ENCODE measurements around the gene PRKAR1B. TPM values are rescaled to one million over a fixed set of nuclear protein-coding genes. Genes with fewer than 3 reads are reported as not detected.
"Not testable (repeated sequence)": the region's sequence is repeated elsewhere in the genome, so short reads cannot be mapped to it uniquely, and the experiment has no call there.

PRKAR1B gene
- total and polyA plus RNA-seq, 4 experiments from 2014 or later: 6.5 to 16.6 (median 13.7) TPM

DNA sequence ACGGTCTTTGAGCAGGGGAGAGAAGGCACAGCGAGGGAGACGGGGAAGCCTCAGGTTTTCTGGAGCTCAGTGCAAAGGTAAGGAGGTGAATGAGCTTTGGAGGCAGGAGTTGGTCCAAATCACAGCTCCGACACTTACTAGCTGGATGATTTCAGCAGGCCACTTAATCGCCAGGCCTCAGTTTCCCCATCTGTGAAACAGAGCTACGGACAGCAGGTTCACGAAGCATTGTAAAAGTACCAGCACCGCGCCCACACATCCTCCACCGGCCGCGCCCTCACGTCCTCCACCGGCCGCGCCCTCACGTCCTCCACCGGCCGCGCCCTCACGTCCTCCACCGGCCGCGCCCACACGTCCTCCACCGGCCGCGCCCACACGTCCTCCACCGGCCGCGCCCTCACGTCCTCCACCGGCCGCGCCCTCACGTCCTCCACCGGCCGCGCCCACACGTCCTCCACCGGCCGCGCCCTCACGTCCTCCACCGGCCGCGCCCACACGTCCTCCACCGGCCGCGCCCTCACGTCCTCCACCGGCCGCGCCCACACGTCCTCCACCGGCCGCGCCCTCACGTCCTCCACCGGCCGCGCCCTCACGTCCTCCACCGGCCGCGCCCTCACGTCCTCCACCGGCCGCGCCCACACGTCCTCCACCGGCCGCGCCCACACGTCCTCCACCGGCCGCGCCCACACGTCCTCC lies 91.2 kb downstream of the PRKAR1B start:
- H3K4me3 ChIP-seq (ENCODE audit: low read length in 2 of 2); H3K27ac ChIP-seq (ENCODE audit: low read depth, low read length); H3K4me1 ChIP-seq (ENCODE audit: insufficient read depth, low read length); H3K9me3 Mint-ChIP-seq; H3K36me3 ChIP-seq (ENCODE audit: insufficient read depth, low read length); DNase-seq; H3K9me3 ChIP-seq (ENCODE audit: control insufficient read depth in 1 of 2, low read length in 2 of 2); H3K36me3 Mint-ChIP-seq; H3K4me3 Mint-ChIP-seq; H3K27me3 ChIP-seq (ENCODE audit: insufficient read depth, low read length); H3K27me3 Mint-ChIP-seq: not testable (repeated sequence)
- intact Hi-C loops (cut with micrococcal nuclease): loop anchor here (2.0 kb wide), 1 partner anchor 313 kb away; no protein-coding TSS in a partner anchor
- POLR2A ChIA-PET (ENCODE audit: partially characterized antibody): interaction anchor here (0.7 to 1.2 kb wide), 3 partner anchors 18 to 31 kb away, joined by 3 to 4 read pairs (median 4); no protein-coding TSS in a partner anchor
- CTCF ChIA-PET (ENCODE audit: partially characterized antibody): interaction anchor here (1.5 to 5.8 kb wide), 2 partner anchors 283 to 303 kb away, joined by 4 to 37 read pairs; no protein-coding TSS in a partner anchor
- Mint-ChIP-seq H3K4me1 (peaks cover 8 to 20% (median 10%) of the 10 kb centered on the region in 4 donors), H3K27ac (peak overlapping the region in 1 of 7 donors; percentile 52)

DNA sequence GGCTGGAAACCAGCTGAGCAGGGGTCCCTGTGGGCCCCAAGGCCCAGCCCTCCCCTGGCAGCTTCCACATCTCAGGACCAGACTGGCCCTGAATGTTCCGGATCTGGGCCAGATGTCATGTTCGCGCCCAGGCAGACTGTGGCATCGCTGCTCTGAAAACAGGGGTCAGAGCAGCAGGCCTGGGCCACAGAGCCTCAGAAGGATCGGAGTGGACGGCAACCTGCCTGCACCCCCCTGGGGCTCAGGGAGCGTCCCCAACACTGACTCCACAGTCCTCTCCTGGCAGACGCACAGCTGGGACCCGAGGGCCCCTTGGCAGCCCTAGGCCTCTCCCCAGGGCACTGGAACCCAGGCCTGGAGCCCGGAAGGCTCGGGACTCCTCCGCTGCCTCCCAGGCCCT lies 91.9 kb downstream of the PRKAR1B start:
- H3K27ac ChIP-seq (ENCODE audit: low read depth, low read length): no peak overlapping the region
- H3K4me1 ChIP-seq (ENCODE audit: insufficient read depth, low read length): peaks cover 4% of the 10 kb centered on the region
- no peaks in the 10 kb centered on the region for H3K9me3 ChIP-seq (ENCODE audit: control insufficient read depth in 1 of 2, low read length in 2 of 2)
- no peak overlapping the region for H3K4me3 ChIP-seq (ENCODE audit: low read length in 2 of 2)
- no peaks in the 10 kb centered on the region for H3K27me3 Mint-ChIP-seq
- no peaks in the 10 kb centered on the region for H3K36me3 ChIP-seq (ENCODE audit: insufficient read depth, low read length)
- no peak overlapping the region for H3K27ac Mint-ChIP-seq
- H3K27me3 ChIP-seq (ENCODE audit: insufficient read depth, low read length): no peaks in the 10 kb centered on the region
- no peak for DNase-seq
- CTCF ChIA-PET (ENCODE audit: partially characterized antibody): interaction anchor here (5.8 kb wide), 1 partner anchor 303 kb away, joined by 37 read pairs; no protein-coding TSS in a partner anchor
- no peak overlapping the region for H3K4me3 Mint-ChIP-seq
- H3K9me3 Mint-ChIP-seq: peaks cover 0 to 3% (median 0%) of the 10 kb centered on the region in 8 donors
- POLR2A ChIA-PET (ENCODE audit: partially characterized antibody): interaction anchor here (0.7 to 1.2 kb wide), 2 partner anchors 18 to 31 kb away, joined by 4 read pairs; no protein-coding TSS in a partner anchor
- intact Hi-C loops (cut with micrococcal nuclease): no loop called here
- H3K36me3 Mint-ChIP-seq: no peaks in the 10 kb centered on the region
- peaks cover 7 to 14% (median 8%) of the 10 kb centered on the region in 4 donors for H3K4me1 Mint-ChIP-seq

DNA sequence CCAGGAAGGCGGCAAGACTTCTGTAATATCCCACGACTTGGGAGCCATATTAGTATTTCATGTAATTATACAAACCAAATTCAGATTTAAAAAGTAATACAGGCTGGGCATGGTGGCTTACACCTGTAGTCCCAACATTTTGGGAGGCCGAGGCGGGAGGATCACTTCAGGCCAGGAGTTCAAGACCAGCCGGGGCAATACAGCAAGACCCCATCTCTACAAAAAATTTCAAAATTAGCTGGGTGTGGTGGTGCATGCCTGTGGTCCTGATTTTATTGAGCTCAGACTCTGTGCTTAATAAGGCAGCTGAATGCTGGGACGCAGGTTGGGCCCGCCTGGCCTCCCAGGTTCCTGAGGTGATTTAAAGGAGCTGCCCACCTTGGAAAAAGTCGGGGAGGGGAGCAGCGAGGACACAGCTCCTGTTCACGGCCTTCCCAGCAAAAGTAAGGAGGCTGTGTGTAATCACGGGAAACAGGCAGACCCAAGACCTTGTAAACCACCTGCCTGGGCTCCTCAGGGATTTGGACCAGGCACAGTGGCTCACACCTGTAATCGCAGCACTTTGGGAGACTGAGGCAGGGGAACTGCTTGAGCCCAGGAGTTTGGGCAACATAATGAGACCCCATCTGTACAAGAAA lies 93.6 kb downstream of the PRKAR1B start:
- H3K27ac Mint-ChIP-seq: peak overlapping the region in 3 of 7 donors; percentile 4 to 55 (median 36)
- ChIA-PET CTCF (ENCODE audit: partially characterized antibody) (interaction anchor here (1.1 to 5.8 kb wide), 2 partner anchors 301 to 303 kb away, joined by 4 to 37 read pairs; no protein-coding TSS in a partner anchor), POLR2A (ENCODE audit: partially characterized antibody) (interaction anchor here (1.1 kb wide), 1 partner anchor 29 kb away, joined by 3 read pairs; no protein-coding TSS in a partner anchor)
- H3K36me3 Mint-ChIP-seq: no peaks in the 10 kb centered on the region
- no peak overlapping the region for H3K4me3 Mint-ChIP-seq
- Histone ChIP-seq H3K9me3 (ENCODE audit: control insufficient read depth in 1 of 2, low read length in 2 of 2) (no peaks in the 10 kb centered on the region), H3K4me1 (ENCODE audit: insufficient read depth, low read length) (no peaks in the 10 kb centered on the region), H3K27ac (ENCODE audit: low read depth, low read length) (no peak overlapping the region), H3K27me3 (ENCODE audit: insufficient read depth, low read length) (no peaks in the 10 kb centered on the region), H3K36me3 (ENCODE audit: insufficient read depth, low read length) (no peaks in the 10 kb centered on the region), H3K4me3 (ENCODE audit: low read length in 2 of 2) (no peak overlapping the region)
- no peak for DNase-seq
- peaks cover 0 to 6% (median 4%) of the 10 kb centered on the region in 4 donors for H3K4me1 Mint-ChIP-seq
- H3K9me3 Mint-ChIP-seq: peaks cover 0 to 3% (median 0%) of the 10 kb centered on the region in 8 donors
- intact Hi-C loops (cut with micrococcal nuclease): no loop called here
- no peaks in the 10 kb centered on the region for H3K27me3 Mint-ChIP-seq

DNA sequence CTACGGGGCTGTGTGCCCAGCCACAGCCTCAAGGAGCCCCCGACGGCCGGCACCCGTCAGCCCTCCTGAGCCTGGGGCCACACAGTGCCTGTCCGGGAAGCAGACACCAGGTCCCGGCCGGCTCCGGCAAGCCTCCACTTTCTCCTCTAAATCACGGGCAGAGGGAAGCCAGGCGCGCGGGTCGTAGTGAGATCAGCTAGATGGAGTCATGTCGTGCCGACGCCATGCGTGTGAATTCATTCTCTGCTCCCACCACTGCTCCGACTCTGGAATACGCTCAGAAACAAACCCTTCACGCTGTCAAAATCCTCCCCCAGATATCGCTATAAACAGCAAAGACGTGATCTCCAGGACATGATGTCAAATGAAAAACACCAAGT lies 94.3 kb downstream of the PRKAR1B start:
- Mint-ChIP-seq H3K4me1 (peaks cover 0 to 6% (median 4%) of the 10 kb centered on the region in 4 donors), H3K27ac (peak overlapping the region in 3 of 7 donors; percentile 3 to 55 (median 4)), H3K9me3 (peaks cover 0 to 3% (median 0%) of the 10 kb centered on the region in 8 donors), H3K27me3 (no peaks in the 10 kb centered on the region), H3K36me3 (no peaks in the 10 kb centered on the region), H3K4me3 (no peak overlapping the region)
- intact Hi-C loops (cut with micrococcal nuclease): no loop called here
- Histone ChIP-seq H3K4me1 (ENCODE audit: insufficient read depth, low read length) (no peaks in the 10 kb centered on the region), H3K9me3 (ENCODE audit: control insufficient read depth in 1 of 2, low read length in 2 of 2) (no peaks in the 10 kb centered on the region), H3K27ac (ENCODE audit: low read depth, low read length) (no peak overlapping the region), H3K36me3 (ENCODE audit: insufficient read depth, low read length) (no peaks in the 10 kb centered on the region), H3K4me3 (ENCODE audit: low read length in 2 of 2) (no peak overlapping the region), H3K27me3 (ENCODE audit: insufficient read depth, low read length) (no peaks in the 10 kb centered on the region)
- CTCF ChIA-PET (ENCODE audit: partially characterized antibody): interaction anchor here (1.1 kb wide), 1 partner anchor 303 kb away, joined by 4 read pairs; no protein-coding TSS in a partner anchor
- POLR2A ChIA-PET (ENCODE audit: partially characterized antibody): interaction anchor here (1.1 kb wide), 1 partner anchor 28 kb away, joined by 3 read pairs; no protein-coding TSS in a partner anchor
- no peak for DNase-seq

DNA sequence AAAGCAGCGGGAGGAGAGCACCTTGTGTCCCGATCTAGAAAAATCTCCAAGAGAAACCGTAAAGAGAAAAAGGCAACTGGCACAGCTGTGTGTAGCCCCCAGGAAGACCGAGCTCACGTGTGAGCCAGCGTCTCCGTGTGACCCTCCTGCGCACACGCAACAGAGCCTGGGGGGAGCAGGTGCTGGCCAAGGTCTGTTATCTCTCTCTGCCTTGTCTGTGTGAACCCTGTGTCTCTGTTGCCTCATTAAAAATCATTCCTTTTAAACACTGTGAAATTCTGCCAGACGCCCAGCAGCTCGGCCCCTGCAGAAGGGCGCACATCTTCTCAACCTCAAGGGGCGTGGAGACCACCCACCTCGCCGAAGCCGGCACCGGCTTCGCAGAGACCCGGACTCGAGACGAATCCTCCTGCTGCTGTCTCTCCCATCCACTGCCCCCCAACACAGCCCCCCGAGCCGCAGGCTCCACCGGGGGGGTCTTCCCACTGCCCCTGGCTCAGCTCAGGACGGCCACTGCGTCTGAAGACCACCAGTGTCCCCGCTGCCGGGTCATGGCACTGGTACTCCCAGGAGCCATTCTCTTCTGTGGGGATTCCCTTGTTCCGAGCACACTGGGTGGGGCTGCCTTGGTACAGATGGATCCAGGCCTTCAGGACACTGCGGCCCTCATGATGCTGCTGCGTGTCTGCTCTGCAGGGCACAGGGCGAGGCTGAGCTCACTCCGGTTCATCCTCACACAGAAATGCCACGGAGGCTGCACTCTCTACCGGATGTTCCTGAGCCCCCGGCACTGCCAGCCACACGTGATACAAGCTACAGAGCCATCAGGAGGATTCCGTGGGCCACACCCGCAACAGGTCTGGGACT lies 94.9 kb downstream of the PRKAR1B start:
- CTCF ChIA-PET (ENCODE audit: partially characterized antibody): interaction anchor here (0.5 kb wide), 1 partner anchor 316 kb away, joined by 3 read pairs; no protein-coding TSS in a partner anchor
- no peaks in the 10 kb centered on the region for H3K27me3 Mint-ChIP-seq
- no peaks in the 10 kb centered on the region for H3K4me1 ChIP-seq (ENCODE audit: insufficient read depth, low read length)
- no peak overlapping the region for H3K4me3 Mint-ChIP-seq
- no peak for DNase-seq
- H3K27me3 ChIP-seq (ENCODE audit: insufficient read depth, low read length): no peaks in the 10 kb centered on the region
- no peaks in the 10 kb centered on the region for H3K9me3 ChIP-seq (ENCODE audit: control insufficient read depth in 1 of 2, low read length in 2 of 2)
- peak overlapping the region in 1 of 7 donors; percentile 46 for H3K27ac Mint-ChIP-seq
- H3K36me3 Mint-ChIP-seq: no peaks in the 10 kb centered on the region
- peaks cover 0 to 6% (median 4%) of the 10 kb centered on the region in 4 donors for H3K4me1 Mint-ChIP-seq
- no peak overlapping the region for H3K27ac ChIP-seq (ENCODE audit: low read depth, low read length)
- H3K36me3 ChIP-seq (ENCODE audit: insufficient read depth, low read length): no peaks in the 10 kb centered on the region
- no peak overlapping the region for H3K4me3 ChIP-seq (ENCODE audit: low read length in 2 of 2)
- intact Hi-C loops (cut with micrococcal nuclease): no loop called here
- H3K9me3 Mint-ChIP-seq: peaks cover 0 to 3% (median 0%) of the 10 kb centered on the region in 8 donors
- POLR2A ChIA-PET (ENCODE audit: partially characterized antibody): no interaction called here

DNA sequence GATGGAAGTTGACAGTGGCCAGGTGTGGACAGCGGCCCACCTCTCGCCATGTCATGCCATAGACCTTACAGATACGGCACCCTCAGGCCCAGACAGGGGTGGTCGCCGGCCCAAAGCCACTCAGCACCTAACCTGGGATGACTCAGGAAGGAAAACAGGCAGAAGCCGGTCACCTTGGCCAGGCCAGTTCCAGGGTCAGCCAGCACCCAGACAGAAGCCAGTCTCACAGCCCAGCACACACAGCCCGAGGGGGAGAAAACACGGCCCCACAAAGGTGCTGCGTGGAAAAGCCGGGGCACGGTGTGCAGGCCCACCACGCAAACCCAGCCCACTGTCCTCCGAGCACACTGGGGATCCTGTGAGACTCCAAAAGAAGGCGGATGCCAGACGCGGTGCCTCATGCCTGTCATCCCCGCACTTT lies 95.8 kb downstream of the PRKAR1B start:
- H3K27me3 Mint-ChIP-seq: no peaks in the 10 kb centered on the region
- no peaks in the 10 kb centered on the region for H3K9me3 ChIP-seq (ENCODE audit: control insufficient read depth in 1 of 2, low read length in 2 of 2)
- POLR2A ChIA-PET (ENCODE audit: partially characterized antibody): no interaction called here
- peaks cover 0 to 3% (median 2%) of the 10 kb centered on the region in 4 donors for H3K4me1 Mint-ChIP-seq
- no peak overlapping the region for H3K27ac Mint-ChIP-seq
- H3K36me3 Mint-ChIP-seq: no peaks in the 10 kb centered on the region
- no peak overlapping the region for H3K4me3 ChIP-seq (ENCODE audit: low read length in 2 of 2)
- H3K36me3 ChIP-seq (ENCODE audit: insufficient read depth, low read length): no peaks in the 10 kb centered on the region
- H3K9me3 Mint-ChIP-seq: peaks cover 0 to 4% (median 0%) of the 10 kb centered on the region in 8 donors
- no peak overlapping the region for H3K4me3 Mint-ChIP-seq
- no peak for DNase-seq
- H3K27me3 ChIP-seq (ENCODE audit: insufficient read depth, low read length): no peaks in the 10 kb centered on the region
- H3K27ac ChIP-seq (ENCODE audit: low read depth, low read length): no peak overlapping the region
- no peaks in the 10 kb centered on the region for H3K4me1 ChIP-seq (ENCODE audit: insufficient read depth, low read length)
- intact Hi-C loops (cut with micrococcal nuclease): no loop called here
- CTCF ChIA-PET (ENCODE audit: partially characterized antibody): interaction anchor here (0.5 kb wide), 1 partner anchor 315 kb away, joined by 3 read pairs; no protein-coding TSS in a partner anchor

Data from CD4-positive, alpha-beta memory T cell (primary cell).